Measurements from ENCODE around the gene MGST3.
"Not testable (repeated sequence)": the region's sequence is repeated elsewhere in the genome, so short reads cannot be mapped to it uniquely, and the experiment has no call there.

The MGST3 gene

DNA sequence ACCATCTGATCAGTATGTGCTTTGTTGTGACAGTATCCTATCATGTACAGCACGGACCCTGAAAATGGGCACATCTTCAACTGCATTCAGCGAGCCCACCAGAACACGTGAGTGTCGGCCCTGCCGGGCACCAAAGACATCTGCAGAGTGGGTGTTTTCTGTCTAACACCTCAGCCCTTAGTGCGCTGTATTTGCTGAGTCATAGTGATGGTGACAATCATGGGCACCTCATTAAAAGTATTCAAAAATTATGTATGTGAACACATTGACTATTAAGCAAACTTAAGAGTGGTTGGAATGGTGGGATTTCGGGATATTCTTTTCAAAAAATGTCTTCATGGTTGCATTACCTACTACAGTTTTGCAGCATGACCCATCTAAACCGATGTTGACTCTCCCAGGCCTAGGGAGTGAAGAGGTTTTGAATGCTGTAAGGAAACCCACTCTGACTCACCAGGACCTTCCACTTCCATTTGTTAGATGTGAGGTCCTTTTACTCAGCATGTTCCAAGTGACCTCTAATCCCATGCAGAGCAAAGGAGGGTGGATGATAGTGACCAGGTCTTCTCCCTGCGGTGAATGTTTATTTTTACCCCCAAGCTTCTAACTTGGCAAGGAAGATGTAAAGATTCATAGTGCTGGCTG, 20.1 kb downstream of the MGST3 start:
- no peak for DNase-seq

- DNase-seq = not testable (repeated sequence)
Observed at GRCh38 chr1:165658766-165659580, 27.9 kb downstream of the MGST3 start.

GRCh38 chr1:165659581-165659895, 28.5 kb downstream of the MGST3 start:
- no peak for DNase-seq

- no peak for DNase-seq
Observed at GRCh38 chr1:165661703-165662102, 30.7 kb downstream of the MGST3 start.

DNA sequence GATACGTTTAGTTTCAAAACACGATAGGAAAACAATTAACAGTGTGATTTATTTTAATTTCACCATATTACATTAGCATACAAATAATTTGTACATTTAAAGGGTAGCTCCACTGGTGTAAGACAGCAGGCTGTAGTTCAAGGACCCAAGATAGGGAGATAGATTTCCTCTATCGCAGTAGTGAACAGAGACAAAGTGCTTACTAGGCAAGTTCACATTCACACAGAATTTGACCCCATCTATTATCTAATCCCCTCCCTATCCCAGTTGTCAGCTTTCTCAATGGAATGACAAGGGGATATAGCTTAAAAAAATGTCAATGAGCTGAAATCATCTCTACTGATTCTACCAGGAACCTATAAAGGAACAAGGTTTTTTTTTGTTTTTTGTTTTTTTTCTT, 31.2 kb downstream of the MGST3 start:
- DNase-seq = no peak

GRCh38 chr1:165666152-165666825, 35.3 kb downstream of the MGST3 start:
- DNase-seq = no peak

- no peak for DNase-seq
Observed at GRCh38 chr1:165668184-165668583, 37.1 kb downstream of the MGST3 start.

GRCh38 chr1:165671526-165671925, 40.5 kb downstream of the MGST3 start:
- no peak for DNase-seq

GRCh38 chr1:165674599-165674998, 43.6 kb downstream of the MGST3 start:
- no peak for DNase-seq

GRCh38 chr1:165675794-165676193, 44.8 kb downstream of the MGST3 start:
- no peak for DNase-seq

DNA sequence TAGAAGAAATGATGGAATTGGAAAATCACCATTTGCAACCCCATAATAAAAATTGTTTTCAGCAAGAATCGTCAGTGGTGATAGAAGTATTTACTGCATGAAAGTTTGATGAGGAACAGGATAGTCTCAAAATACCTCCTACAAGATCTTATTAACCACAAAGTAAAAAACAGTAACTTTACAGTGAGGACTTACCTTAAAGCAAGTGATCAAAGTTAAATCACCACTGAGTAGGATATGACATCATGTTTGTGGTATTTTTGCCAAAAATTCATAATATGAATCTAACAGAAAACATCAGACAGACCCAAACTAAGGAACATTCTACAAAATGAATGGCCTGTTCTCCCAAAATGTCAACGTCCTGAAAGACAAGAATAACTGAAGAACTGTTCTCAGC, 47.5 kb downstream of the MGST3 start:
- DNase-seq = no peak

- DNase-seq = no peak
Observed at GRCh38 chr1:165679282-165680036, 48.4 kb downstream of the MGST3 start.

GRCh38 chr1:165680303-165680702, 49.3 kb downstream of the MGST3 start:
- DNase-seq = no peak

DNA sequence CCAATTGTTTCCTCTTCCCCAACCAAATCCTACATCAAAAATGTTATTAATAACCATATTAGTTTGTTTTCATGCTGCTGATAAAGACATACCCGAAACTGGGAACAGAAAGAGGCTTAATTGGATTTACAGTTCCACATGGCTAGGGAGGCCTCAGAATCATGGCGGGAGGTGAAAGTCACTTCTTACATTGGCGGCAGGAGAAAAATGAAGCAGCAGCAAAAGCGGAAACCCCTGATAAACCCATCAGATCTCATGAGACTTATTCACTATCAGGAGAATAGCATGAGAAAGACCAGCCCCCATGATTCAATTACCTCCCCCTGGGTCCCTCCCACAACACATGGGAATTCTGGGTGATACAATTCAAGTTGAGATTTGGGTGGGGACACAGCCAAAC, 49.7 kb downstream of the MGST3 start:
- DNase-seq = not testable (repeated sequence)

GRCh38 chr1:165683848-165684485, 52.9 kb downstream of the MGST3 start:
- DNase-seq = no peak

- DNase-seq = no peak
Observed at GRCh38 chr1:165686121-165686970, 55.3 kb downstream of the MGST3 start.

DNA sequence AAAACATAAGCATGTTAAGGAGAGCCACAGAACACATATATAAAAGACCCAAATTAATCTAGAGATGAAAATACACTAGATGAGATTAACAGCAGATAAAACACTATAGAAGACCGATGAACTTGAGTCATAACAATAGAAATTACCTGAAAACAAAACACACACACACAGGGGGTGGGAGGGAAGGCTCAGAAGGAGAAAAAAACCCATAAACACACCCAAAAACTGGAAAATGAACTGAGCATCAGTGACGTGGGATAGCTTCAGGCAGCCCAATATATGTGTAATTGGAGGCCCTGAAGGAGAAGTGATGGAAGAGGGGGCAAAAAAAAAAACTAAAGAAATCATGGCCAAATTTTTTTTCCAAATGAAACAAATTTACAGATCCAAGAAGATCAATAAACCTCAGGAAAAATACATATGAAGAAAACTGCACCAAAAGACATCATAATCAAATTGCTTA, 56.0 kb downstream of the MGST3 start:
- DNase-seq = no peak

DNA sequence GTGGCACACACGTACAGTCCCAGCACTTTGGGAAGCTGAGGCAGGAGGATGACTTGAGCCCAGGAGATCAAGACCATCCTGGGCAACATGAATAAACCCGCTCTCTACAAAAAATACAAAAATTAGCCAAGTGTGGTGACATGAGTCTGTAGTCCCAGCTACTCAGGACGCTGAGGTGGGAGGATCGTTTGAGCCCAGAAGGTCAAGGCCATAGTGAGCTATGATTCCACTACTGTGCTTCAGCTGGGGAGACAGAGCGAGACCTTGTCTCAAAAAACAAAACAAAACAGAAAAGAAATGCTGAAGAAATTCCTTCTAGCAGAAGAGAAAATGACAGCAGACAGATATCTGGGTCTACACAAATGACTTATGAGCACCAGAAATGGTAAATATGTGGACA, 57.0 kb downstream of the MGST3 start:
- no peak for DNase-seq

- no peak for DNase-seq
Observed at GRCh38 chr1:165695031-165695430, 64.0 kb downstream of the MGST3 start.

- peak in 2 of 56 donors; percentile 0 to 20 for DNase-seq
Observed at GRCh38 chr1:165696625-165697100, 65.6 kb downstream of the MGST3 start.
